ENCODE results near the gene SENP2.
"Not testable (repeated sequence)": the region's sequence is repeated elsewhere in the genome, so short reads cannot be mapped to it uniquely, and the experiment has no call there.

The SENP2 gene

DNA sequence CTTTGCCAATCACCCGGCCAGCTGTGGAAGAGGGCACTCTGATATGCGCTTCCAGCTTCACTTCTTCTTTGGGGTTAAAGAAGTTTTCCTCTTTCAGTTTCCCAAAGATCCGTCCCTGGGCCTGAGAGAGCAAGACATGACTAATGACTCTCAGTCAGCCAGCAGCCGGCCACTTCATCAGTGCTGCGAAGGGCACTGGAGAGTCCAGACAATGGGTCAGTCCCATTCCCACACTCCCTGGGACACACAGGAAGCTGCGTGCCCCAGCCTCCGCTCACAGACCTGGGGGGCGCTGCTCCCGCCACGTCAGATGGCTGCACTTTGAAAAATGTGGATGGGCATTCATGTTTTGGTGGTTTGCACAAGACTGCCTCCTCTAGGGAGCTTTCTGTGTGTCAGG, 63.3 kb downstream of the SENP2 start:
- no peak for DNase-seq

DNA sequence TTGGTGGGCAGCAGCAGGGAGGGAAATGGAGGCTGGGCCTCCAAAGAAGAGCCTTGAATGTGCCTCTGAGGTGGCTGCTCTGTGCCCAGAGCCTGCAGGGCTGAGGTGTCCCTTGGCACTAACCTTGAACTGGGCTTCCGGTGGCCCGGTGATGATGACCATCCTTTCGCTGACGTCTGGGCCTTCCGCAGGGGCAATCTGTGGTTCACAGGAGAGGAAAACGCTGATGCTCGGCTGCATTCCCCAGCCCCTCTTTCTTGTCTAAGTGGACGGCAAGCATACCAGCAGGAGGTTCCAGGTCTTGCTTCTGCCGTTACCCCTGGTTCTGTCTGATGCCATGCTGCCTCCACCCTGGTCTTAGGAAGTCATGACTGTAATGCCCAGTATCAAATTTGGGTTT, 65.9 kb downstream of the SENP2 start:
- no peak for DNase-seq

DNA sequence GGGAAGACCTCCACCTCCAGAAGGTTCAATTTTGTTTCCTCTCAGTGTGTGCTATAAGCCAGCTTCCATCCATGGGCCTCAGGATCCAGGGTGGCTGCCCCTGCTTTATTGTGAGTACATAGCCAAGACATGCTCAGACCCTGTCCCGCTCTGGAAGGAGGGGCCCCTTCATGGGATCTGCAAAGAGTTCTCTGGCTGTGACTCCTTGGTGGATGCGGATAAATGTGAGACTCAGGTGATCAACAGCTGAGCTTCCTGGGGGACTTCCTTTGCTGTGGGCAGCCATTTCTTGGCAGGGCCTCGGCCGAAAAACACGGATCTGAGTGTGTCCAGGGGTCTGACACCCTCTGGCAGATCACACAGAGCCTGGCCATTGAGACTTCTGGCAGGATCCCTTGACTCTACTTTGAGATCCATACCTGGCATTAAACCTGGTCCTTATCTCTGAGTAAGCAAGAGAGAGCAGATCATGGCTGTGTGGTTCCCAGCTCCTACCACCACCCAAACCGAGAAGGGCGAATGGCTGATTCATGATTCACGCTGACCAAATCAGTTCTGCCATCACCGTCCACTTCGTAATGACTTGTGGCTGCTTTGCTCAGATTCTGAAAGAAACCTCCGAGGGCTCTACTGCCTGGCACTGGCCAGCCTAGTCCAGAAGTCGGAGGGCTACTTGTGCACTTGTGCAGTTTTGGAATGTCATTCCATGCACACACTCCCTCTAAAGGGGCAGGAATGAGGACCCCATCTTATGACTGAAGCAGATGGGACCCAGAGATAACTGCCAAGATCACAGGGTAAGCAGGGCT, 68.1 kb downstream of the SENP2 start:
- DNase-seq, result no peak

DNA sequence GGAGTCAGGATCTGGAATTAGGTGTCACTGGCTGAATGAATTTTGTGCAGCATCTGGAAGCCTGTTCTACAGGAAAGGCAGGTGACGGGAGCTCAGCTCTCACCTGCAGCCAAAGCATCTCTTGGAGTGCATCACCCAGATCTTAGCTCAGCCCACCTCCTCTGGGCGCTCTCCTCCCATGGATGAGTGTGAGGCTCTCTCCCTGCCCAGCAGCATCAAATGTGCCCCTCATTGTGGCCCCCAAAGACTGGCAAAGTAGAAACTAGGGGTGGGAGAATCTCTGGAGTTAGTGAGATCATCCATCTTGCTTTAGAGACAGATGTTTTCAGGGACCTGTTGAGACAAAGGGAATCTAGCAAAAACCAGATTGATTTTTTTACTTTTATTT, 68.7 kb downstream of the SENP2 start:
- no peak for DNase-seq

DNA sequence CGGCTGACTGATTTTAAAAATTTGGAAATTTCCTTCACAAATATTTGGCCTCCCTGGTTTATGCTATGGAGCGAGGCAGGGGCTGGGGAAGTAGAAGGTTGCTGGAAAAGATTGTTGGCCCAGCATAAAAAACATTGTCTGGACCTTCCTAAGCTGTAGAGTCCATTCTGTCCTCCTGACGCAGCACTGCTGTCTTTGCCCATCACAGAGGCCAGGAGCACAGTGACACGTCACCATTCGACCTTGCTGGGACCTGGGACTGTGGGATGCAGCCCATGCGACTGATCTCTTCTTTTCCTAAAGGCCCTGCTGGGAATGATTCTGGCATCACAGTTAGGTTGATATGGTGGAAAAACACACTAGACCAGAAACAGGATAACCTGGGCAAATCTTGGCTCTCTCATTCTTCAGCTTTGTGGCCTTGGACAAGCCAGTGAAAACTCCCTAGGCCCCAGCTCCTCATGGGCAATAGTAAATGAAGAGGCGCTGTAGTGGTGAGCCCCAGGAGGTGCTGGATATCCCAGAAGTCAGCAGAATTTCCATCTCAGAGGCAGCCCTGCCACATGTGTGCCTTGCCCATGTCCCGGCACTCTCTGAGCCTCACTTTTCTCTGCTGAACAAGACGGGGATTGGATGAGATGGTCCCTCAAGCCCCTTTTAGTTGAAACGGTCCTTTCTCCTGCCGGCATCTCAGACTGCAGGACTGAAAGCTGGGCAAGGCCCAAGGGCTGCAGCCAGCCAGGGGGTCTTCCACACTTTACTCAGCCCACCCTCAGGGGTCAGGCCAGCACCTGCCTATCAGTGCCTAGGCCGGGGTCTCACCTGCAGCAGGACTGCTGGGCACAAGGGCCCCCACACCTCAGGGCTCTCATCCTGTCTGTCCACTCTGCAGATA, 69.6 kb downstream of the SENP2 start:
- no peak for DNase-seq

DNA sequence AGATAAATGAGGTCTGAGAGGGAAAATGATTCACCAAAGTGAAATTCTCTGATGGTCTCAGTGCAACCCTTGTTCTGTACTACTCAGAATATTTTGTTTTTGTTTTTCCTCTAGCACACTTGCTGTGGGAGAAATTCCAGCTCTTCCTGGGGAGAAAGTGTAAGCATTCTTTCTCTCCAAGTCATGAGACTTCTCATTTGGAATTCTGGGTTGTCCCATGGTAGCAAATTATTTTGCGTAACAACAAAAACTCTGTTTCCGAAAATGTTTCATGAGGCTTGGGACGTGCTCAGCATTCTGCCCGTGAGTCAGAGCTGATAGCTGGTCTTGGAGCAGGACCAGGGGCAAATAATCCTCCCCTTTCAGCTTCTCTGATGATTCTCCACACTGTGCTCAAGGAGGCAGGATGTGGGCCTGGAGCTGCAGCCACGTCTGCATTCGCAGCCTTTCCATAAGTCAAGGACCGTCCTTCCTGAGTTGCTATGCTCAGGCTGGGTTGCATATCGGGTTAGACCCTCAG, 70.3 kb downstream of the SENP2 start:
- no peak for DNase-seq

DNA sequence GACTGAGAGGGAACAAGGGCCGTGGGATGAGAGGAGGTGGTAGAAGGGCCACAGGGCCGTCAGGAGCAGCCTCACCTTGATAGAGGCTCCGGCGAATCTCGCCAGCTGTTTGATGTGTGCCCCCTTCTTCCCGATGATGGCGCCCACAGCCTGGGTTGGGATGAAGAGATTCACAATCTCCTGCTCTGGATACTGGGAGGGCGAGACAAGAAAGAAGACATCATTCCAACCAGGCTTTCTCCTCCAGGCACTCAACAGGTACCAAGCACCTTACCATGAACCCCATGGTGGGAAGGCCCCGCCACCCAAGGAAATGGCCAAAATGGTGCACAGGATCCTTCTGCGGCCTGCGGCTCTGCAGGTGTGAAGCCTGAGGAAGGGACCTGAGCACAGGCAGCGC, 71.1 kb downstream of the SENP2 start:
- no peak for DNase-seq

DNA sequence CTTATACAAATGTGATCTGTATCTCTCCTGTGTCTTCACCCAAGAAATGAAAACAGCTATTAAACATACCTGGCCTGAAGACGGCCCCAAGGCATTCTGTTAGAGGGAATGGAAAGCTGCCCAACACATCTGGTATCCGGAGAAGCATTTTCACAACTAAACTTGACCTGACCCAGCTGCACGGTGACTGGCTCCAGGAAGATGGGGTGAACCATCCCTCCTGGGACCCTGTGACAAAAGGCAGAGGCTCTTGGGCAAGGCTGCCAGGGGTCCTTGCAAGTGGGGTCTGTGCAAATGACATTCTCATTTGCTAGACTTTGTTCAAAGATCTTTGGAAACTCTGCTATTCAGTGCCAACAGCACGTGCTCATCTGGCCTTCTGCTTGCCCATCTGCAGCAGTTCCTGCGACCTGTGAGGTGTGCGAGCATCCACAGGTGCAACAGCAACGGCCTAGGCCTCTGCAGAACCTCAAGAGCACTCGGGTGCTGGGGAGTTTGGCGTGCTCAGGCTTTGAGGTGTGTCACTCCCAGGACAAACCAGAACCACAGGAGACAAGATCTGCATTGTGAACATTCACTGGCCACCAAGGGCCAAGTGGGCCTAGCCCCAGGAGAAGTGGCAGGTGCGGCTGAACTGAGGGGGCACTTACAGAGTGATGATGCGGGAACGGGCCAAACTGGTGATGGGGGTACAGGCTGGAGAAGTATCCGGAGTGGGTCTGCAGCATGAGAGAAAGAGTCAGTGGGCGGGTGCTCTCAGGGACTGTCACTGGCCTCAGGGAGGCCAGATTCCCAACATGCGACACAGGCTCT, 71.8 kb downstream of the SENP2 start:
- DNase-seq, result no peak

DNA sequence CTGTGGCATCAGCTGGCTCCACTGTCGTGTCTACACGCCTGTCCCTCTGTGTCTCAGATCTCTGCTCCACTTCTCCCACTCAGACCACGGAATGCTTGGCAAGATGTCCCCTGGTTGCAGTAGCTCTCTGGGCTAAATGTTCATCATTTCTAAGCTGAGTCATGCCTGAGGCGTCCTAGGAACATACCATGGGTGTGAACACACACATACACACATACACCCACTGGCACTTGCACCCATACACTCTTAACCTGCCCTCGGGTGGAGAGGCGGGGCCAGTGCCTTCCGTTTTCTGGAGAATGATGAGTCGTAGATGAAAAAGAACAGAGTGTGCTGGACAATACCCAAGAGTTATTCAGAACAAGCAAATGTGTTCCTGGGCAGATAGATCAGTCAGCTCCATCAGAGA, 72.4 kb downstream of the SENP2 start:
- DNase-seq, result no peak

DNA sequence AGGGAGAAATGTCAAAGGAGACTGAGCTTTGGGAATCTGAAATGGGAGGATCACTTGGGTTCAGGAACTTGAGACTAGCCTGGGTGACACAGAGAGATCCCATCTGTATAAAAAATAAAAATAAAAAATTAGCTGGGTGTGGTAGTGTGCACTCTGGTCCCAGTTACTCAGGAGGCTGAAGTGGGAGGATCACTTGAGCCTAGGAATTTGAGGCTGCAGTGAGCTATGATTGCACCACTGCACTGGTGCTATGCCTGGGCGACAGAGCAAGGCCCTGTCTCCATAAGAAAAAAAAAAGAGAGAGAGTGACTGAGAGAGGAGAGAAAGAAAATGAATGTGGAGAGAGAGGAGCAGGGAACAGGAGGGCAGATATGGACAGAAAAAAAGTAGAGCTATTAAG, 72.8 kb downstream of the SENP2 start:
- no peak for DNase-seq

DNA sequence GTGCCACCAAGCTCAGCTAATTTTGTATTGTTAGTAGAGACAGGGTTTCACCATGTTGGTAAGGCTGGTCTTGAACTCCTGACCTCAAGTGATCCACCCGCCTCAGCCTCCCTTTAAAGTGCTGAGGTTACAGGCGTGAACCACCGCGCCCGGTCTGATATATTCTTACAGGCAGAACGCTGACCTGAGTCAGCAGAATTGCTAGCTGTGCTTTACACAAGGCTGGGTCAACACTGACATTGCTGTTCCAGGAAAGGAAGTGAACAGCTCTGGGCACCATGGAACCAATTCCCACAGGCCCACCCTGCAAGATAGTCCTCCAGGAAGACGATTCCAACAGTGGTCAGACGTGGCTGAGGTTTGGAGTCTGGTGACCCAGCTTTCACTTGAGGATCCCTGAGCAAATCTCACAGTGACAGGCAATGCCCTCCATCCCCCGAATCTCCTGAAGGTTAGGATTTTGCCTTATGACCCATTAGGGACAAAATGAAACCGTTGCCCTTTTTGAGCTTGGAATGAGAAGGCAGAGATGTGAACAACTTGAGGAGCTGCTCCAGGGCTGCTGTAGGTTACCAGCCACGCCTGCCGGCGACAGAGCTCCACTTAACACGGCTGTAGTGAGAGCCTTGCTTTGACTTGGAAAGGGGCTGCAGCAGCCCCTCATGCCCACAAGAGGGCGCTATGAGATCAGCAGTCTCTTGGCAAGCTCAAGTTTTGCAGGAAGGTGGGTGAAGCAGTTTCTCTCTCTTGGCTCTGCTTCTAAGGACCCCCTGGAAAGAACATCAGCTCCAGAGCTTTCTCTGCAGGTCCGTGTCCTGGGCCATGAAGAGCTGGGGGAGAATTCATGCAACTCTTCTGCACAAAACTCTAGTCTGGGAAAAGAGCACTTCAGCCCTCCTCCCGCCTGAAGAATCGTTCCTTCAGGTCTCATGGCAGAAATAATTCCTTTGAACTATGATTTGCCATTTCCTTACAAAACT, 74.1 kb downstream of the SENP2 start:
- peak; percentile 28 for DNase-seq

DNA sequence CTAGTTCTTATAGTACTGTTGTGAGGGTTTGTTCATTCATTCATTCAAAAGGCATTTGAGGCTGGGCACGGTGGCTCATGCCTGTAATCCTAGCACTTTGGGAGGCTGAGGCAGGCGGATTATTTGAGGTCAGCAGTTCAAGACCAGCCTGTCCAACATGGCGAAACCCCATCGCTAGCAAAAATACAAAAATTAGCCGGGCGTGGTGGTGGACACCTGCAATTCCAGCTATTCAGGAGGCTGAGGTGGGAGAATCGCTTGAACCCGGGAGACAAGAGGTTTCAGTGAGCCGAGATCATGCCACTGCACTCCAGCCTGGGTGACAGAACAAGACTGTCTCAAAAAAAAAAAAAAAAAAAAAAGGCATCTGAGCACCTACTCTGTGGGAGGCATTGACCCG, 75.2 kb downstream of the SENP2 start:
- not testable (repeated sequence) for DNase-seq

DNA sequence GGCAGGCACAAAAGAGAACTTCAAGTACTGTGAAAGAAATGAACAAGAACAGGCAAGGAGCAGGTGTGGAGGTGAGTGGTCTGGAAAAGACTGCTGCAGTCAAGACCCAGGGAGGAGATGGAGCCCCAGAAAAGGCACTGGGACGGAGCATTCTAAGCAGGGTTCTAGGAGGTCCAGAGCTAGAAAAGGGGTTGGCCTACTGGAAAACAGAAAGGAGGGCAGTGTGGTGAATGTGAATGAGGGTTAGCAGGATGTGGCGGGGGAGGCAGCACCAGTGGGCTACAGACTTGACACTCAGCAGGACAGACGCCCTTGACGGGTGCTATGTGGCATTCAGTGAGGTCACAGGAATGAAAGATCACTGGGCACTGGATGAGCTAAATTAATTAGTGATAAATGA, 75.7 kb downstream of the SENP2 start:
- no peak for DNase-seq

DNA sequence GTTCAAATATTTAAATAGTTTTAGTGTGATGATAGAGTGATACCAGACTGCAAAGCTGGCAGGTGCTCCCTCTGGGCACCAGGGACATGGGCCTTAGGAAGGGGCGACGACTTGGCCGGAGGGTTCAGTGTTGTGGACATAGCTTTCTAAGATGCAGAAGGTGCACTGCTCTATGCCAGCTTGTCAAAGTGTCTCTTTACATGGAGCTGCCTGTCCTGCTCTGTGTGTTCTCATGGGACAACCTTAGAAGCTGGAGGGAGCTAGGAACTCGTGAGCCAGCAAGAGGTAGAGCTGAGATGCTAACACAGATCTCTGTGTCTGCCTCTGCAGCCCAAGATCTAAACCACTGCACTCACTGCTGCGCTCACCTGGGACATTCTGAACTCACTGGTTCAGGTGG, 77.8 kb downstream of the SENP2 start:
- no peak for DNase-seq

DNA sequence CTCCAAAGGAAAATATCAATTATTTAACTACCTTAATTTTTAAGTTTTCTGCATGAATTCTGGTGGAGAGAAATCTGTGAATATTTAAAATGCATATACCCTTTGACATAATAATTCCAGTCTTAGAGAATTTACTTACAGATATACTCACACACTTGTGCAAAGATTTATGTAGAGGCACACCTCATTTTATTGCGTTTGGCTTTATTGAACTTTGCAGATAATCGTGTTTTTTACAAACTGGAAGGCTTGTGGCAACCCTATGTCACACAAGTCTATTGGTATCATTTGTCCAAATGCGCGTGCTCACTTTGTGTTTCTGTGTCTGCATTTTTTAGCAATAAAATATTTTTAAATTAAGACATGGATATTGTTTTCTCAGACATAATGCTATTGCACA, 81.5 kb downstream of the SENP2 start:
- no peak for DNase-seq

DNA sequence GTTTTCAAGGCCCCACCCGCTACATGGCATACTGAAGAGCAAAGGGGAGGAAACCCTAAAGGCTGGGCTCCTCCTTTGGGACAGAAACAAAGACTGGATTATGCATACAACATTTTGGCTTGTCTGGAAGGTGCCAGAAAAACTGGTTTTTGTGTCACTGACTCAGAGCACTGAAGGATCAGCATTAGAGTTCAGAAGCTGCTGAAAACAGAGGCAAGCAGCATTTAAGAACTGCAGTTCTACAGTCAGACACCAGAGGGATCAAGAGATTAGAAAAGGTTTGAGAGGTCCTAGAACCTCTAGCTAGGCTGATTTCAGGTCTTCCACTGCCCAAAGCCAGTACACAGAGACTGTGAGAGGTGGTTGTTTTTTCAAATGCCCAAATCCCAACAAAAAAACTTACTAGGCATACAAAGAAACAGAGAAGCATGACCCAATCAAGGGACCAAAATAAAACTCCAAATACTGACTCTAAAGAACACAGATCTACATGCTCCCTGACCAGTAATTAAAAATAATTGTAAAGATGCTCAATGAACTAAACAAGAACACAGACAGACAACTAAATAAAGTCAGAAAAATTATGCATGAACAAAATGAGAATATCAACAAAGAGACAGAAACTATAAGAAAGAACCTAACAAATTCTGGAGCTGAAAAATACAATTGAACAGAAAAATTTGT, 91.2 kb downstream of the SENP2 start:
- DNase-seq, result peak; percentile 7

DNA sequence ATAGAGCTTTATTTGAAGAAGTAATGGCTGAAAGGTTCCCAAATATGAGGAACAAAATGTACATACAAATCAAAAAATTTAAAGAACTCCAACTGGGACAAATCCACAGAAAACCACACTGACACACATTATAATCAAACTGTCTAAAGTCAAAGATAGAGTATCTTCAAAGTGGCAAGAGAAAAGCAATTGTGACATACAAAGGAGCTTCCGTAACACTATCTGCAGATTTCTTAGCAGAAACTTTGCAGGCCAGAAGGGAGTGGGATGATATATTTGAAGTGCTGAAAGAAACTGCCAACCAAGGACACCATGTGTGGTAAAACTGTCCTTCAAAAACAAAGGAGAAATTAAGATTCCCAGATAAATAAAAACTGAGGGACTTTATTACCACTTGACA, 91.9 kb downstream of the SENP2 start:
- DNase-seq, result no peak

DNA sequence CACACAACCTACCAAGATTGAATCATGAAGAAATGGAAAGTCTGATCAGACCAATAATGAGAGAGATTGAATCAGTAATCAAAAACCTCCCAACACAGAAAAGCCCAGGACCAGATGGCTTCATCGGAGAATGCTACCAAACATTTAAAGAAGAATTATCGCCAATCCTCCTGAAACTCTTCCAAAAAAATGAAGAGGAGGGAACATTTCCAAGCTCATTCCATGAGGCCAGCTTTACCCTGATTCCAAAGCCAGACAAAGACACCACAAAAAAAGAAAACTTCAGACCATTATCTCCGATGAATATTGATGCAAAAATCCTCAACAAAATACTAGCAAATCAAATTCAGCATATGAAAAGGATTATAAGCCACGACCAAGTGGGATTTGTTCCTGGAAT, 94.1 kb downstream of the SENP2 start:
- DNase-seq, result no peak
